ENCODE data around the gene FREM1. TPM values are rescaled to one million over a fixed set of nuclear protein-coding genes. Genes with fewer than 3 reads are reported as not detected.

Gene FREM1
- total and polyA plus RNA-seq, 2 donors (not counting 1 experiment from before 2014, with no cell fraction given), result not detected

- H3K9me3 ChIP-seq (ENCODE audit: control extremely low read depth in 1 of 3, control insufficient read depth in 2 of 3, insufficient read depth in 1 of 3, low read length in 2 of 3), result no peaks in the 10 kb centered on the region
- TF ChIP-seq EZH2 (IDR thresholded peaks at IDR 0.05; ENCODE audit: borderline replicate concordance, insufficient read depth, low read depth, low read length, poor library complexity, severe bottlenecking), result no peak
- TF ChIP-seq, protein P1, sequence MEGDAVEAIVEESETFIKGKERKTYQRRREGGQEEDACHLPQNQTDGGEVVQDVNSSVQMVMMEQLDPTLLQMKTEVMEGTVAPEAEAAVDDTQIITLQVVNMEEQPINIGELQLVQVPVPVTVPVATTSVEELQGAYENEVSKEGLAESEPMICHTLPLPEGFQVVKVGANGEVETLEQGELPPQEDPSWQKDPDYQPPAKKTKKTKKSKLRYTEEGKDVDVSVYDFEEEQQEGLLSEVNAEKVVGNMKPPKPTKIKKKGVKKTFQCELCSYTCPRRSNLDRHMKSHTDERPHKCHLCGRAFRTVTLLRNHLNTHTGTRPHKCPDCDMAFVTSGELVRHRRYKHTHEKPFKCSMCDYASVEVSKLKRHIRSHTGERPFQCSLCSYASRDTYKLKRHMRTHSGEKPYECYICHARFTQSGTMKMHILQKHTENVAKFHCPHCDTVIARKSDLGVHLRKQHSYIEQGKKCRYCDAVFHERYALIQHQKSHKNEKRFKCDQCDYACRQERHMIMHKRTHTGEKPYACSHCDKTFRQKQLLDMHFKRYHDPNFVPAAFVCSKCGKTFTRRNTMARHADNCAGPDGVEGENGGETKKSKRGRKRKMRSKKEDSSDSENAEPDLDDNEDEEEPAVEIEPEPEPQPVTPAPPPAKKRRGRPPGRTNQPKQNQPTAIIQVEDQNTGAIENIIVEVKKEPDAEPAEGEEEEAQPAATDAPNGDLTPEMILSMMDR (IDR thresholded peaks at IDR 0.05), result no peak
- H3K9me3 Mint-ChIP-seq (ENCODE audit: insufficient read depth), result no peaks in the 10 kb centered on the region
- ChIA-PET CTCF (interaction anchor here (1.0 to 2.3 kb wide), 2 partner anchors 12 to 15 kb away, joined by 3 to 14 read pairs; no protein-coding TSS in a partner anchor), POLR2A (no interaction called here)
- no peak overlapping the region for H3K4me3 ChIP-seq (ENCODE audit: control extremely low read depth in 1 of 5, extremely low read depth in 1 of 5, insufficient read depth in 1 of 5, low read depth in 2 of 5, low read length in 4 of 5)
- no peaks in the 10 kb centered on the region for H3K36me3 ChIP-seq (replicated peaks in 1 of 2; ENCODE audit: control extremely low read depth in 1 of 2, control insufficient read depth in 1 of 2, extremely low read depth in 1 of 2, insufficient read depth in 2 of 2, low read length in 1 of 2)
- no peak overlapping the region for H3K27ac Mint-ChIP-seq
- H3K4me1 ChIP-seq (ENCODE audit: control insufficient read depth in 2 of 2, insufficient read depth in 2 of 2, low read length in 2 of 2), result no peaks in the 10 kb centered on the region
- H3K27ac ChIP-seq (ENCODE audit: low read length in 2 of 2), result no peak overlapping the region
- H3K4me2 ChIP-seq (replicated peaks; ENCODE audit: low read depth, low read length, poor library complexity, severe bottlenecking), result no peak overlapping the region
- no peaks in the 10 kb centered on the region for H4K20me1 ChIP-seq (ENCODE audit: control insufficient read depth, insufficient read depth, low read length, poor library complexity, severe bottlenecking)
- H3K27me3 Mint-ChIP-seq, result peaks cover 21% of the 10 kb centered on the region
- WGBS (ENCODE audit: insufficient coverage), result 20% methylated on average over 1 of the region's 4 CpGs
- H3K4me1 Mint-ChIP-seq, result no peaks in the 10 kb centered on the region
- intact Hi-C loops (cut with micrococcal nuclease), result no loop called here
- H2AFZ ChIP-seq (ENCODE audit: insufficient read depth, low read depth, low read length, poor library complexity, severe bottlenecking), result no peak overlapping the region
- peaks cover 0 to 4% (median 1%) of the 10 kb centered on the region in 4 experiments for H3K27me3 ChIP-seq (replicated peaks in 1 of 4; ENCODE audit: control extremely low read depth in 1 of 4, control insufficient read depth in 3 of 4, insufficient read depth in 4 of 4, low read length in 3 of 4)
- H3K9ac ChIP-seq (ENCODE audit: low read length), result no peak overlapping the region
- no peaks in the 10 kb centered on the region for H3K79me2 ChIP-seq (ENCODE audit: control insufficient read depth, insufficient read depth, low read length)
- DNase-seq (no peak), ATAC-seq (ENCODE audit: low read depth) (no peak)
- no peak overlapping the region for H3K4me3 Mint-ChIP-seq
These were observed 129.5 kb downstream of the FREM1 start for GRCh38 chr9:14780693-14781092.

DNA sequence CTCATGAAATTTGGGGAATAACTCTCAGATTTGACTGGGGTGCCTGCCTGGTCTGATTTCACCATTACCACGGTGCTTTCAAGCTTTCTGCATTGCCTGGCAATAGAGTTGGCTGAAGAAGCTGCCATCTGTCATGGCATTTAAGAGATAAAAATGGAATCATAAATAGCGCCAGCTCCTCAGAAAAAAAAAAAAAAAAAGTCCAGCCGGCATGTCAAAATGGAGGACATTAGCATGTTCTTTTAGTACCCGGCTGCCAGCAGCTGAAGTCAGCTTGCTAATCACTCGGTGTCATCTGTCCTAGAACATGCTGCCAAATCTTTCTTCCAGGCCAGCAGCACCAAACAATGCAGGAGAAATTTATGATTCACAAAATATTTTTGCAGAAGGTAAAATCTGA is 130.0 kb downstream of the FREM1 start:
- Histone ChIP-seq H3K4me3 (ENCODE audit: control extremely low read depth in 1 of 5, extremely low read depth in 1 of 5, insufficient read depth in 1 of 5, low read depth in 2 of 5, low read length in 4 of 5) (no peak overlapping the region), H3K9ac (ENCODE audit: low read length) (no peak overlapping the region), H3K27ac (ENCODE audit: low read length in 2 of 2) (no peak overlapping the region), H4K20me1 (ENCODE audit: control insufficient read depth, insufficient read depth, low read length, poor library complexity, severe bottlenecking) (no peaks in the 10 kb centered on the region), H3K9me3 (ENCODE audit: control extremely low read depth in 1 of 3, control insufficient read depth in 2 of 3, insufficient read depth in 1 of 3, low read length in 2 of 3) (no peaks in the 10 kb centered on the region), H3K4me2 (replicated peaks; ENCODE audit: low read depth, low read length, poor library complexity, severe bottlenecking) (no peak overlapping the region), H3K36me3 (replicated peaks in 1 of 2; ENCODE audit: control extremely low read depth in 1 of 2, control insufficient read depth in 1 of 2, extremely low read depth in 1 of 2, insufficient read depth in 2 of 2, low read length in 1 of 2) (no peaks in the 10 kb centered on the region), H3K79me2 (ENCODE audit: control insufficient read depth, insufficient read depth, low read length) (no peaks in the 10 kb centered on the region), H2AFZ (ENCODE audit: insufficient read depth, low read depth, low read length, poor library complexity, severe bottlenecking) (no peak overlapping the region), H3K4me1 (ENCODE audit: control insufficient read depth in 2 of 2, insufficient read depth in 2 of 2, low read length in 2 of 2) (no peaks in the 10 kb centered on the region), H3K27me3 (replicated peaks in 1 of 4; ENCODE audit: control extremely low read depth in 1 of 4, control insufficient read depth in 3 of 4, insufficient read depth in 4 of 4, low read length in 3 of 4) (peaks cover 0 to 4% (median 1%) of the 10 kb centered on the region in 4 experiments)
- H3K27ac Mint-ChIP-seq, result no peak overlapping the region
- ATAC-seq (ENCODE audit: low read depth) (no peak), DNase-seq (no peak)
- POLR2A ChIA-PET, result no interaction called here
- H3K4me3 Mint-ChIP-seq, result no peak overlapping the region
- H3K27me3 Mint-ChIP-seq, result peaks cover 19% of the 10 kb centered on the region
- no peaks in the 10 kb centered on the region for H3K9me3 Mint-ChIP-seq (ENCODE audit: insufficient read depth)
- TF ChIP-seq, protein P1 (IDR thresholded peaks at IDR 0.05), result no peak
- H3K4me1 Mint-ChIP-seq, result no peaks in the 10 kb centered on the region
- intact Hi-C loops (cut with micrococcal nuclease), result no loop called here
- WGBS (ENCODE audit: insufficient coverage), result 89% methylated on average over 5 of the region's 5 CpGs
- CTCF ChIA-PET, result interaction anchor here (1.0 to 2.3 kb wide), 2 partner anchors 11 to 15 kb away, joined by 3 to 14 read pairs; no protein-coding TSS in a partner anchor
